Inflammatory macrophage treated with lipopolysaccharide for 4 hours (primary cell): ENCODE measurements around the gene PHACTR1.
A peak's percentile ranks its signal among the peaks of the same experiment; 100 is the strongest.
"Not testable (repeated sequence)": the region's sequence is repeated elsewhere in the genome, so short reads cannot be mapped to it uniquely, and the experiment has no call there.

ENCODE experiments used
- DNase-seq: peaks from one replicate; pipeline ENCODE4 v3.0.0-alpha.2; 2020

The PHACTR1 gene

GRCh38 chr6:13300643-13301590 is 584.4 kb downstream of the PHACTR1 start:
- no peak for DNase-seq

GRCh38 chr6:13302291-13302690 is 585.7 kb downstream of the PHACTR1 start:
- no peak for DNase-seq

- peak; percentile 100 for DNase-seq
Observed at GRCh38 chr6:13302751-13303667, 586.4 kb downstream of the PHACTR1 start.

GRCh38 chr6:13303668-13304017 is 587.1 kb downstream of the PHACTR1 start:
- peak; percentile 82 for DNase-seq

- no peak for DNase-seq
Observed at GRCh38 chr6:13304101-13304500, 587.5 kb downstream of the PHACTR1 start.

- peak; percentile 18 for DNase-seq
Observed at GRCh38 chr6:13304580-13305260, 588.2 kb downstream of the PHACTR1 start.

GRCh38 chr6:13305288-13305687 is 588.7 kb downstream of the PHACTR1 start:
- DNase-seq = no peak

GRCh38 chr6:13305791-13306190 is 589.2 kb downstream of the PHACTR1 start:
- DNase-seq = no peak

GRCh38 chr6:13307508-13307995 is 591.0 kb downstream of the PHACTR1 start:
- peak; percentile 98 for DNase-seq

GRCh38 chr6:13308332-13308731 is 591.8 kb downstream of the PHACTR1 start:
- DNase-seq = no peak

GRCh38 chr6:13311155-13311554 is 594.6 kb downstream of the PHACTR1 start:
- DNase-seq = no peak

- DNase-seq = no peak
Observed at GRCh38 chr6:13314806-13315205, 598.2 kb downstream of the PHACTR1 start.

GRCh38 chr6:13315896-13316295 is 599.3 kb downstream of the PHACTR1 start:
- DNase-seq = no peak

GRCh38 chr6:13318821-13319220 is 602.3 kb downstream of the PHACTR1 start:
- no peak for DNase-seq

- DNase-seq = no peak
Observed at GRCh38 chr6:13319891-13320564, 603.5 kb downstream of the PHACTR1 start.

- not testable (repeated sequence) for DNase-seq
Observed at GRCh38 chr6:13326031-13326586, 609.5 kb downstream of the PHACTR1 start.

GRCh38 chr6:13327691-13328075 is 611.1 kb downstream of the PHACTR1 start:
- DNase-seq = peak; percentile 28

- peak; percentile 93 for DNase-seq
Observed at GRCh38 chr6:13328076-13328874, 611.7 kb downstream of the PHACTR1 start, which contains the start of gene TBC1D7. TSS of gene TBC1D7 (minus strand) at chr6:13328537. CDS start at chr6:13326898, 1,639 bp downstream.

GRCh38 chr6:13328875-13329183 is 612.3 kb downstream of the PHACTR1 start:
- no peak for DNase-seq

- peak; percentile 53 for DNase-seq
Observed at GRCh38 chr6:13331516-13332348, 615.2 kb downstream of the PHACTR1 start.
